ENCODE measurements around the gene GNL3.
"Not testable (repeated sequence)": the region's sequence is repeated elsewhere in the genome, so short reads cannot be mapped to it uniquely, and the experiment has no call there.

Gene GNL3

GRCh38 chr3:52722491-52722890, 36.7 kb downstream of the GNL3 start:
- DNase-seq, result no peak

GRCh38 chr3:52723935-52724334, 38.1 kb downstream of the GNL3 start:
- DNase-seq, result no peak

- no peak for DNase-seq
These were observed 38.7 kb downstream of the GNL3 start for GRCh38 chr3:52724511-52724910.

GRCh38 chr3:52728753-52729152, 42.9 kb downstream of the GNL3 start:
- not testable (repeated sequence) for DNase-seq

- no peak for DNase-seq
These were observed 44.8 kb downstream of the GNL3 start for GRCh38 chr3:52730681-52731080.

- DNase-seq, result no peak
These were observed 45.8 kb downstream of the GNL3 start for GRCh38 chr3:52731590-52731989.

GRCh38 chr3:52733256-52733891, 47.5 kb downstream of the GNL3 start:
- no peak for DNase-seq

- DNase-seq, result no peak
These were observed 53.9 kb downstream of the GNL3 start for GRCh38 chr3:52739730-52740129.

- DNase-seq, result no peak
These were observed 56.7 kb downstream of the GNL3 start for GRCh38 chr3:52742418-52743041.

GRCh38 chr3:52743152-52743551, 57.3 kb downstream of the GNL3 start:
- no peak for DNase-seq

- DNase-seq, result no peak
These were observed 57.9 kb downstream of the GNL3 start for GRCh38 chr3:52743721-52744120.
